HG02870 (cell line): ENCODE measurements around the gene DUSP9.
"Not testable (repeated sequence)": the region's sequence is repeated elsewhere in the genome, so short reads cannot be mapped to it uniquely, and the experiment has no call there.

ENCODE experiments used
- ATAC-seq: cut with Tn5 transposase; IDR thresholded peaks from one replicate; pipeline ENCODE4 v1.9.1; 2021; ENCODE audit warnings: mild to moderate bottlenecking, moderate library complexity; ENCODE audit not compliant: unreplicated experiment

Gene DUSP9

GRCh38 chrX:153646620-153647373 is at the start of gene DUSP9:
Gene DUSP9 (plus strand): TSS chrX:153647203. CDS start chrX:153647954, 751 bp downstream.
- ATAC-seq, result no peak

- peak; percentile 33 for ATAC-seq
Measured at GRCh38 chrX:153598541-153599191, 48.3 kb upstream of the DUSP9 start, which contains the start of gene CCNQ. Gene CCNQ (minus strand): TSS chrX:153599139. CDS start chrX:153599073, 66 bp downstream.

GRCh38 chrX:153599192-153600031 is 47.6 kb upstream of the DUSP9 start:
- peak; percentile 74 for ATAC-seq

GRCh38 chrX:153600032-153600373 is 47.0 kb upstream of the DUSP9 start:
- ATAC-seq, result no peak

GRCh38 chrX:153600921-153601320 is 46.1 kb upstream of the DUSP9 start:
- ATAC-seq, result no peak

- ATAC-seq, result no peak
Measured at GRCh38 chrX:153601511-153602110, 45.4 kb upstream of the DUSP9 start.

- no peak for ATAC-seq
Measured at GRCh38 chrX:153602601-153603000, 44.4 kb upstream of the DUSP9 start.

- no peak for ATAC-seq
Measured at GRCh38 chrX:153603131-153603656, 43.8 kb upstream of the DUSP9 start.

GRCh38 chrX:153604666-153605380 is 42.2 kb upstream of the DUSP9 start:
- not testable (repeated sequence) for ATAC-seq

- no peak for ATAC-seq
Measured at GRCh38 chrX:153606503-153606902, 40.5 kb upstream of the DUSP9 start.

- no peak for ATAC-seq
Measured at GRCh38 chrX:153608376-153608775, 38.6 kb upstream of the DUSP9 start.

GRCh38 chrX:153608806-153609205 is 38.2 kb upstream of the DUSP9 start:
- no peak for ATAC-seq

GRCh38 chrX:153609917-153610835 is 36.8 kb upstream of the DUSP9 start:
- no peak for ATAC-seq

GRCh38 chrX:153610836-153611213 is 36.2 kb upstream of the DUSP9 start:
- no peak for ATAC-seq

GRCh38 chrX:153611298-153612095 is 35.5 kb upstream of the DUSP9 start:
- no peak for ATAC-seq

- ATAC-seq, result no peak
Measured at GRCh38 chrX:153612413-153612812, 34.6 kb upstream of the DUSP9 start.

- ATAC-seq, result no peak
Measured at GRCh38 chrX:153614818-153615217, 32.2 kb upstream of the DUSP9 start.

- no peak for ATAC-seq
Measured at GRCh38 chrX:153620576-153620975, 26.4 kb upstream of the DUSP9 start.
